Measurements from ENCODE around the gene SYNGAP1. TPM values are rescaled to one million over a fixed set of nuclear protein-coding genes. Genes with fewer than 3 reads are reported as not detected.

SYNGAP1 gene
- polyA plus RNA-seq, 1 donor (not counting 4 experiments of a cell fraction or from before 2014, with no cell fraction given): 2.1 TPM

- Histone ChIP-seq H3K36me3 (ENCODE audit: control insufficient read depth in 2 of 2, extremely low read depth in 1 of 2, insufficient read depth in 2 of 2, low read length in 2 of 2) (peaks cover 10 to 24% of the 10 kb centered on the region in 2 experiments), H3K9ac (ENCODE audit: control insufficient read depth, extremely low read depth, insufficient read depth, low read length) (no peak overlapping the region), H3K9me3 (ENCODE audit: control insufficient read depth, low read depth, low read length) (no peaks in the 10 kb centered on the region), H3K79me2 (ENCODE audit: control insufficient read depth, insufficient read depth, low read length) (no peaks in the 10 kb centered on the region), H2AFZ (ENCODE audit: control insufficient read depth, low read length) (no peak overlapping the region), H4K20me1 (ENCODE audit: control insufficient read depth, extremely low read depth, insufficient read depth, low read length) (no peaks in the 10 kb centered on the region), H3K4me1 (ENCODE audit: control insufficient read depth, extremely low read depth, insufficient read depth, low read length) (no peaks in the 10 kb centered on the region), H3K27me3 (ENCODE audit: control insufficient read depth, extremely low read depth, insufficient read depth, low read length) (no peaks in the 10 kb centered on the region), H3K9me1 (ENCODE audit: control insufficient read depth, extremely low read depth, insufficient read depth, low read length) (no peaks in the 10 kb centered on the region), H3K27ac (ENCODE audit: control insufficient read depth, insufficient read depth, low read length) (no peak overlapping the region), H3K4me2 (ENCODE audit: control insufficient read depth, extremely low read depth, insufficient read depth, low read depth, low read length) (no peak overlapping the region), H3K4me3 (ENCODE audit: control insufficient read depth in 2 of 3, extremely low read depth in 1 of 3, insufficient read depth in 2 of 3, low read depth in 1 of 3, low read length in 3 of 3) (no peak overlapping the region)
- dilution Hi-C loops (cut with MboI; ENCODE audit: extremely low pct_ligation_motif_present, low sequenced_read_pairs): no loop called here
- TF ChIP-seq EZH2 (IDR thresholded peaks at IDR 0.05; ENCODE audit: low read length) (no peak), CTCF (optimal IDR thresholded peaks at IDR 0.05 in 1 of 3, IDR thresholded peaks at IDR 0.05 in 1 of 3, conservative IDR thresholded peaks at IDR 0.05 in 1 of 3; ENCODE audit: extremely low read depth in 1 of 3, insufficient read depth in 2 of 3, low read length in 3 of 3) (no peak)
- FAIRE-seq (no peak), DNase-seq (ENCODE audit: low read depth, low spot score) (no peak)
These were observed 23.2 kb downstream of the SYNGAP1 start for GRCh38 chr6:33443025-33443424.

- no peak for TF ChIP-seq CTCF (optimal IDR thresholded peaks at IDR 0.05 in 1 of 3, IDR thresholded peaks at IDR 0.05 in 1 of 3, conservative IDR thresholded peaks at IDR 0.05 in 1 of 3; ENCODE audit: extremely low read depth in 1 of 3, insufficient read depth in 2 of 3, low read length in 3 of 3)
- Histone ChIP-seq H3K9me1 (ENCODE audit: control insufficient read depth, extremely low read depth, insufficient read depth, low read length) (no peaks in the 10 kb centered on the region), H3K4me2 (ENCODE audit: control insufficient read depth, extremely low read depth, insufficient read depth, low read depth, low read length) (no peak overlapping the region), H3K9ac (ENCODE audit: control insufficient read depth, extremely low read depth, insufficient read depth, low read length) (no peak overlapping the region), H3K27ac (ENCODE audit: control insufficient read depth, insufficient read depth, low read length) (no peak overlapping the region), H4K20me1 (ENCODE audit: control insufficient read depth, extremely low read depth, insufficient read depth, low read length) (no peaks in the 10 kb centered on the region), H3K9me3 (ENCODE audit: control insufficient read depth, low read depth, low read length) (no peaks in the 10 kb centered on the region), H2AFZ (ENCODE audit: control insufficient read depth, low read length) (no peak overlapping the region), H3K4me1 (ENCODE audit: control insufficient read depth, extremely low read depth, insufficient read depth, low read length) (no peaks in the 10 kb centered on the region), H3K36me3 (ENCODE audit: control insufficient read depth in 2 of 2, extremely low read depth in 1 of 2, insufficient read depth in 2 of 2, low read length in 2 of 2) (peaks cover 5 to 25% of the 10 kb centered on the region in 2 experiments), H3K79me2 (ENCODE audit: control insufficient read depth, insufficient read depth, low read length) (no peaks in the 10 kb centered on the region), H3K27me3 (ENCODE audit: control insufficient read depth, extremely low read depth, insufficient read depth, low read length) (no peaks in the 10 kb centered on the region), H3K4me3 (ENCODE audit: control insufficient read depth in 2 of 3, extremely low read depth in 1 of 3, insufficient read depth in 2 of 3, low read depth in 1 of 3, low read length in 3 of 3) (no peak overlapping the region)
- dilution Hi-C loops (cut with MboI; ENCODE audit: extremely low pct_ligation_motif_present, low sequenced_read_pairs): no loop called here
- FAIRE-seq (no peak), DNase-seq (ENCODE audit: low read depth, low spot score) (no peak)
These were observed 24.0 kb downstream of the SYNGAP1 start for GRCh38 chr6:33443619-33444504.
